GM21786 (cell line): ENCODE results near the gene CSNK1A1L.

Experiments used
- ATAC-seq: cut with Tn5 transposase; IDR thresholded peaks from one replicate; pipeline ENCODE4 v1.9.1; 2021; ENCODE audit not compliant: unreplicated experiment

The CSNK1A1L gene

DNA sequence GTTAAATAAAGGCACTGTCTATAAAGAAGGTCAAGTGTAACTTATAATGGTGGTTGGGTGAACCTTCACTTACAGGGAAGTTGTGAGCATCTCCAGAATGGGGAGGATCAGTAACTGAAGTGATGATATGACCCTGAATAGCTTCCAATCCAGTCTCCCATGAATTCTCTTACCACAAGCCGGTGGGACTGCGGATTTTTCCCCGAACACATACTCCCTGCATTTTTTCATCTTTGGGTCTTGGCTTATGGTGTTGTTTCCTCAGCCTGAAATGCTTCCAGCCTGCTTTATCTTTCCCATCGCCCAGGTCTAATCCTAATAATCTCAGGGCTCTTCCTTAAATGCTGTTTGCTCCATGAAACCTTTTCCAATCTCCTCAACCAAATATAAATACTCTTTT is 2.0 kb upstream of the CSNK1A1L start:
- ATAC-seq = no peak

DNA sequence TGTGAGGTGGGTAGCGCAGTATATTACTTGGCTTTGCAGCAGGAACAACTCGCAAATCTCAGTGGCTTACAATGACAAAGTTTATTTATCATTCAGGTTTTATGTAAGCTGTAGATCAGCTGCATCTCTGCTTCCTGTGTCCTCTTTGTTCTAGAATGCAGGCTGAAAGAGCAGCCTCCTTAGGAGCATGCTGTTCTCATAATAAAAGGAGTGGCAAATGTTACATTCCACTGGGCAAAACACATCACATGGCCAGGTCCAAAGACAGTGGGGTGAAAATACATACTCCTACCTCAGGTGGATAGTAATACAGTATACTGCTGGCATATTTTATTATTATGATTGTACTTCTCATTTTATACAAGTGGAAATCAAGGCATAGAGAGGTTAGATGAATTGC is 1.2 kb upstream of the CSNK1A1L start:
- no peak for ATAC-seq

DNA sequence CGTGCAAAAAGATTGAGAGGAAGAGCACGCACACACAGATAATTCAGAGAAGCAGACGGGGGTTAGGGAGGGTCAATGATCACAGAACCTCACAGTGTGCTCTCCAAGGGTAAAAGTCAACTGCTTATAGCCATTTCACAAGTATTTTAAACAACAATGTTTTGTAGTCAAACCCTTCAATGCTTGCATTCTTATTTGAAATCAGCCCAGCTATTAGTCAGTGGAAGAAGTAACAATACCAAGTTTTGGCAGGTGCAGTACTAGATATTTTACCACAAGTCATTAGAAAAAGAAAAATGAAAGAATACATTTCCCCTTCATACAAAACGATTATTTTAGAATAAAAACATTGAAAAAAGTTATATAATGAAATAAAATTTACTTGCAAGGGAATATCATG is 2.6 kb downstream of the CSNK1A1L start:
- no peak for ATAC-seq

DNA sequence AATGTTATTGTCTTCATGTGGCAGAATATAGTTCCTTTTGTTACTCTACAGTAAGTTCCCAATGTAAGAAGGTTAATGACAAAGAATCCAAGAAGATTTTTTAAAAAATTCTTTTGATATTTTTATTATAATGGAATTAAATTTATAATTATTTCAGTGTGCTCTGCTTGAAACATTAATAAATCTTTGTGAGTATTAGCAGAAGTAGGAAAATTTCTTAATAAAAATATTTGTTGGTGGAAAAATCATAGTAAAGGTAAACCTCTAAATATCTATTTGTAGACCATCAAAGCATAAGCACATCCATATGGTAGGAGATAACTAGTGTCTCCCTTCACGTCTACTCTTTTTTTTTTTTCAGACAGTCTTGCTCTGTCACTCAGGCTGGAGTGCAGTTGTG is 4.3 kb downstream of the CSNK1A1L start:
- ATAC-seq = no peak

DNA sequence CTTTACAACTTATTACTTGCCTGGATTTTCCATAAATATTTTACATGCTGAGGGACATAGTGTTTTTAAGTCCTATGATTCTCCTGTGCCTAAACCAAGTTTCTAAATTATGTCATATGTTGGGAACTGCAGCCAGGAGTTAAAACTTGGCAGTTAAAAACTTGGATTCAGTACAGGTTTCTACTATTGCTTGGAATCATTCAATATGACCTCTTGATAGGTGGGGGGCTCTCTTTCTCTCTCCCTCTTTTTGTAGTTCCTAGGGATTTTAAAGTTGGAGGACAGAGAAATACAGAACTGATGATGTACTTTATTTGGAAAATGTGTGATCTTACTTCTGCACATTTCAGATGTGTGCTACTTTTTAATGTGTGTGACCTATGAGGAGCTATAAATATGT is 4.7 kb downstream of the CSNK1A1L start:
- no peak for ATAC-seq

DNA sequence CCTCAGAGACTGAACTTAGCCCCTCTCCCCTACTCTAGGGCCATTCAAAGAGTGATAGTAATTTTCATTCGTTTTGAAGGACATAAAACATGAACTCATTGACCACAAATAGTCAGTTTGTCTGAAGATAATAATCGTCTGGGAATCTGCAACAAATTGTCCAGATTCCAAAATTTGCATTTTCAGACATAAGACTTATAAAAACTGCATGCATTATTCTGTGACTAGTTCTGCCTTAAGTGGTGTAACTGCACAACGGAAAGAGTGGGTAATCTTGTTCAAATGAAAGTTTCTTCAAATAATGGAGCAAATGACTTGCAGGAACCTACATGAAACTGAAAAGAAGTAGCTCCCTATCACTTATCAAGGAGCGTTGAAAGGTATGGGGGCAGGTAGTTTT is 8.4 kb downstream of the CSNK1A1L start:
- no peak for ATAC-seq

DNA sequence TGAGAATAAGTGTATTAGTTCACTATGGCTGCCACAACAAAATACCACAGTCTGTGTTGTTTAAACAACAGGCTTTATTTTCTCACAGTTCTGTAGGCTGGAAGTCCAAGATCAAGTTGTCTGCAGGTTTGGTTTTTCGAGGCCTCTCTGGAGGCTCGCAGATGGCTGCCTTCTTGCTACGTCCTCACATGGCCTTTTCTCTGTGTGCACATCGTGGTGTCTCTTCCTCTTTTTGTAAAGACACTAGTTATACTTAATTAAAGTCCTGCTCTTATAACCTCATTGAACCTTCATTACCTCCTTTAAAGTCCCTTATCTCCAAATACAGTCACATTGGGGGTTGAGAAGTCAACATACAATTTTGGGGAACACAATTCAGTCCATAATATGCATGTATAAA is 10.6 kb downstream of the CSNK1A1L start:
- ATAC-seq = no peak

DNA sequence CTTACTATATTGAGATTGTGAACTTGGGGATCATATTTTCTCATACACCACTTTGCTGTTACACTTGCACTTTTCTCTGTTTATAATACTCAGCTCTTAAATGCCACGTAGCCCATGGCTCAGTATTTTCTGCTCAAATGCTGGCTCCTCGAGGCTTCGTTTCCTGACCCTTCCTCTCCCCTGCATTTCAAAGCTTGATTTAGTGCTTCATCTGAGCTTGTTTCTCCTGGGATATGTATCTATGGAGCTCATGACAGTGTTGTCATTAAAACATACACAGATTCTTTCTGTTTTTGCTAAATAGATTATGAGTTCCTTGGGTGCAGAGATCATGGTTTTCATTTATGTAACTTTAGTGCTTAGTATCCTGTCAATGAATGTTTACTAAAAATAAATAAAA is 11.4 kb downstream of the CSNK1A1L start:
- no peak for ATAC-seq

DNA sequence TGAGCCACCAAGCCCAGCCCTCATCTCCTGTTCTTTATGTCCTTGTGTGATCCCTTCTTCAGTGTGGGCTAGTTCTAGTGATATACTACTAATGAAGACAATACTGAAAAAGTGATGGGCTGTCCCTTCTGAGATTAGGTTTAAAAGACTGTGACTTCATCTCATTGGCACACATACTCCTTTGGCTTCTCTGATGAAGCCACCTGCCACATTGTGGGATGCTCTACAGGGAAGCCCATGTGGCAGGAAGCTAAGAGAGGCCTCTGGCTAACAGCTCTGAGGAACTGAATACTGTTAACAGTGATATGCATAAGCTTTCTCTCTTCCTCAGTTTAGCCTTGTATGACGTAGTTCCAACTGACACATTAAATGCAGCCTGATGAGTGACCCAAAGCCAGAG is 13.6 kb downstream of the CSNK1A1L start:
- ATAC-seq = no peak

DNA sequence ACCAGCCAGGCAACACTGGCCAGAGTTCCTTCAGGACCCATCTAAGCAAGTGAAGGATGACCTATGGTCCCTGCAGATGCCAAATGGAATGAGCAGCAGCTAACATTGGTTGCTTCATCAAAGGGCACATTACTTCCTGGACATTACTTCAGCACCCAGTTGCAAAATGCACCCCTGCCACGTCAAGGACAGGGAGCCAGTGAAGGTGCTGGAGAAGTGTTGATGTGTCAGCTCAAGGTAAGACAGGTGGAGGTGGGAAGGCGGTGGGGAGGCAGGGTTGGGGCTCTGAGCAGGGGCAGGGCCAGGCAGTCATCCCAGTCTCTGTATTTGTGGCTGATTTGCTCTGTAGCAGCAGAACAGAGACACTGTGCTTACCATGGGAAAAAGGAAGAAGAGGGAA is 14.6 kb downstream of the CSNK1A1L start:
- ATAC-seq = no peak

DNA sequence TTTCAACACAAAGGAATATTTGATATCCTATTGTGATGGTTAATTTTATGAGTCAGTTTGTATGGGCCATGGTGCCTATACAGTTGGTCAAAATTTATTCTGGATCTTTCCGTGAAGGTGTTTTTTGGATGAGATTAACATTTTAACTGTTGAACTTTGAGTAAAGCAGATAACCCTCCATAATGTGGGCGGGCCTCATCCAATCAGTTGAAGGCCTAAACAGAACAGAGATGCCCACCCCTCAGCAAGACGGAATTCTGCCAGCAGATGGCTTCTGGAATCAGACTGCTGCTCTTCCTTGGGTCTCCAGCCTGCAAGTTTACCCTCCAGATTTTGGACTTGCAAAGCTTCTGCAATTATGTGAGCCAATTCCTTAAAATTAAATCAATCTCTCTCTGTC is 16.0 kb downstream of the CSNK1A1L start:
- no peak for ATAC-seq

DNA sequence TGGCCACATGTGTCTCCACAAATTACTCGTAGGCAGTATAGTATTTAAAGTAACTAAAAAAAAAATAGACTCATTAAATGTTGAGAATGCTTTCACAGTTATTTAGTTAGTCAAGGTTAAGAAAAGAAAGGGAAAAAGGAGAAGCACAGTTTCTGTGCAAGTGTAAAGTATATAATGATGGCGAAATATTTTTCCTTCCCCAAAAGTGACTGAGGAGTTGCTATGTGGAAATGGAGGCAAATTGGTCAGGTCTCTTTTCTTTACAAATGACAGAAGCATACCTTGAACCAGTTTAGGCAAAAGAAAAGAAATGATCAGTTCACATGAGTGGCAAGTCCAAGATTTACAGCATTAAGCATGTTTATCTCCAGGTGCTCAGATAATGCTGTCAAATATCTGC is 18.0 kb downstream of the CSNK1A1L start:
- no peak for ATAC-seq

DNA sequence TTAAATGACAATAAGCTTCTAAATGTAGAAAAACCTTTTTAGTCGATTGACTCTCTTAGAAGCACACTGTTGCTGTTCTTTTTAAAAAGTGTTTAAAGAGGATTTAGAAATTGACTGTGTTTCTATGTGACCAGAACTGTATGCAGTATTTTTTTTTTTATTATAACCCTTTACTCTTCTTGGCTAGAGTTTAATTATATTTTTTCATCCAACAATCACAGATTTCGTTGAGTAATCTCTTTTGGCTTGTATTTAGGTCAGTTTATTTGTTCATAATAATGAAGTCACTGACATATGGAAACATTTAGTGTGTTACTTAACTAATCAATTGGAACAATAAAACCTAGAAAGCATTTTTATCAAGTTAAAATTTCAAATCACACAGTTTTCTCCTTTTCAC is 19.9 kb downstream of the CSNK1A1L start:
- no peak for ATAC-seq

DNA sequence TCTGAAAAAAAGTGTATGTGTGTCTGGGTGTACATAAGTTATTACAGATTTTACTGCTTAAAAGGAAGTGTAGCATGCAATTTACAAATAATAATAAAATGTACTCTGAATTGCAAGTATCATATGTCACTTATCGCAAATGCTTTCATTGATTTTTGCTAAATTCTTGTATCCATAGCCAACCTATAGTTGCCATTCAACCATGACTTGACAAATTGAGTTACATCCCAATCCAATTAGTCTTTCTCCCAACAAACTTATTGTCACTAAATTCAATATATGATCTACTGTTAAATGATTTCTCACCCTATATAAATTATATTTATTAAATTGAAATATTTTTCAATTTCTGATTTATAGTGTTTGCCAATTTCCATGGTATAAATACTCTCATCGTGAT is 28.6 kb downstream of the CSNK1A1L start:
- ATAC-seq = no peak

DNA sequence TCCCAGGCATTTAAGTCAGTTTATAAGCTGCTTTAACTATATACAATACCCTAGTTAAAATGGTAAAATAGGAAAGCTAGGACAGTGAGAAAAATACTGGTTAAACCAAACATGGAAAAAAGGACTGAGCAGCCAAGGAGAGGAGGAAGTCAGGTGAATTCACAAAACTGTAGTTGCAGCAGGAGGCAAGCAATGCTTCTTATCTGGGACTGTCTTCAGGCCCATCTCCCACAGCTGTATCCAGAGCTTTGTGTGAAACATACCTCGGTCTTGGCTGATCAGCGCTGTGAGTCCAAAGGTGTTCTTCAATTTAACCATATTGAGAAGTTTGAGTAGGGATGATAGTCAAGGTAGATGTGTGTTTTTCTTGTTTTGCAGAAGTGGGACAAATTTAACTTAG is 30.3 kb downstream of the CSNK1A1L start:
- no peak for ATAC-seq

DNA sequence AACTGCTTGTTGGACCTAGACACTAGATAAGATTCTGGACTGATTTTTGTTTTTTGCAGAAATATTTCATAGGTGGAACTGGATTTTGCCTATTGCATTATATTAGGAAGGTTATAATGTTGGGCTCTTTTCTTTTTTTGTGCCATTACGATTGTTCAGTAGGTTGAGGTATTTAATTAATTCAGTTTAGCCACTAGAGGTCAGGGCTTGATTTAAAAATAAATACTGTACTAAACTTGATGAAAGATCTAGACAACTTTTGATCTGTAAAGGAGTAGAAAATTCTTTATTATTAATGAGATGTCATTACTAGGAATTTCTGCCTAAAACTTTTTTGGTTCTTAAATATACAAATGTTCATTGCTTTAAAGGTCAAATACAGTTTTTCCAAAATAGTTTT is 30.8 kb downstream of the CSNK1A1L start:
- no peak for ATAC-seq

DNA sequence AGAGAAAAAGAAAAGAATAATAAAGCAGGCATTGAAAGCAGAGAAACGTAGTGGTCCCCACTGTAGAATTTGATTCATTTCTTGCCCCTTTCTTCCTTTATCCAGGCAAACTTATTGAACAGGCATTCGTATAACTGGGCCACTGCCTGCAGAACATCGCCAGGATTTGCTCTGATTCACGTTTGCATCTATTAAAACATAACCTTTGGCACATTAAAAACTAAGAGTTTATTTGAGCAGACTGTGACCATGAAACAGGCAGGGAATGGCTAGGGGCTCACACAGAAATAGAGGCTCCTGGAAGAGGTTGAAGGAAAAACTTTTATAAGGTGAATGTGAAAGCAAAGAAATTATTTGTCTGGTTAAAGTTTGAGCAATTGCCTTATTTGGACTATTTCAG is 33.4 kb downstream of the CSNK1A1L start:
- no peak for ATAC-seq

DNA sequence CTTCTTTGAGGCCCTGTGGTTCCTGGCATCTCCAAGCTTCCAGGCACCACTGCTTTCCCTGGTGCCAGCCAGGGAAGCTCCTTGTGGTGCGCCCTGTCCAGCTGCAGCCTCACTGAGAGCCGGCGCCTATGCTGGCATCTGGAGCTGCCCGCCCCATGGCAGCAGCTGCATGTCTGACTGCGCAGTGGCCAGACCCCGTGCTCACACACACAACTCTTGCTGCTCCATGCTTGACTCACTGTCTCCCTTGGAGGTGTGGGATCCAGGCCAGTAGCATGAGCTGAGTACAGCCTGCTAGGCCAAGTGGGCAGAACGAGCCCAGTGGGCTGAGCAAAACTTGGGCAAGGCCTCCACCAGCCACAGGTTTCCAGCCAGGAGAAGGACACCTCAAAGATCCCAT is 34.5 kb downstream of the CSNK1A1L start:
- no peak for ATAC-seq

DNA sequence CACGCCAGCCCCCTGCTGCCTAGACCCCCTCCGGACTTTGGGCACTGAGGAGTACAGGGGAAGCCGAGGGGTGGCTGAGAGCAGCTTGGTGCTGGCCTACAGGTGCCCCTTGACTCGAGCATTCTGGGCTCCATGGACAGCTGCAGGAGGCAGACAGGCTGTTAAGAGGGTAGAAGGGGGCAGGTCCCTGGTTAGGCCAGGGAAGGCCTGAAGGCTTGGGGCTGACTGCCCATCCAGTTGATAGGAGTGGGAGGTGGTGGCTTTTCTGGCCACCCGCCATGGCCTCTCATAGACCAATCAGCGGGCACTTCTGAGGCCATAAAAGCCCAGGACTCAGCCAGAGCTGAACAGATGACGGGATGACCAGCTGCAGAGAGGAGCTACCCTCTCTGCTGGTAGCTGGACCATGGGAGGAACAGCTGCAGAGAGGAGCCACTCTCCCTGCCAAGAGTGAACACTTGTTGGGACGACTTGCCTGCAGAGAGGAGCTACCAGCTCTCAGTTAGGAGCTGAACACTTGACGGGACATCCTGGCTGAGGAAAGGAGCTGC is 35.2 kb downstream of the CSNK1A1L start:
- ATAC-seq = no peak

DNA sequence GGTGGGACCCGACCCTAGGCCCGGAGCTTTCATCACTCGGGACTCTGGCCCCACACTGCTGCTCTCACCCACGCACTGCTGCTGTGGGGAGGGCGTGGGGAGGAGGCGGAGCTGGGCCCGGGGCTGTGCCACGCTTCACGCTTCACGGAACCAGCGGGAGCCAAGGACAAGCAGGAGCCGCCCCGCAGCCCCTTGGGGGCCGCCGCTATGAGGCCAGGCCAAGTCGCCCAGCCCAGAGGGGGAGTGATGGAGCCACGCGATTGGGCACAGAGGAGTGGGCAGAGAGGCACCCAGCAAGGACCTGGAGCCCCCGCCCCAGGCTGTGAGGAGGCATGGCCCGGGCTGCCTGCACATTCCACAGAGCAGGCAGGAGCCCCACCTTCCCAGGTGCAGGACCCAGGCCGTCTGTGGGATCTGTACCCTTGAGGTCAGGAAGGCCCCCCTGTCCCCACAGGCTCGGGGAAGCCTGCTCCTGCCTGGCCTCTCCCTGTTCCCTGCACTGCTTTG is 35.8 kb downstream of the CSNK1A1L start:
- ATAC-seq = no peak

DNA sequence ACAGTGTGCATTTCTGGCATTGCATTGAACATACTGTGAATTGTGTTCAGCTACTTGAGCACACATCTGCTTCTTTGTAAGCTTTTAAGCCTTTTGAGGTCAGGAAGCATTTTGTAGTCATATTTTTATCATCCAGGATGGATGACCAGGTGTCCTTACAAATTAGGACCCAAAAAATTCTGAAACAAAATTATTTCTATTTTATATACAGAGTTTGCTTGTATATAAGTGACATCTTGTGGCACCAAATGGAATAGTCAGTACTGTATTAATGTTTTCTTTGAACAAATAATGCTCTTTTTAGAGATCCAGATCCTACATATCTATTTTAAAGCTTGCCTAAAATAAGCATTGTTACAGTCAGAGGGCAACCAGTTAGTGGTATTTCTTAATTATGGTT is 36.5 kb downstream of the CSNK1A1L start:
- no peak for ATAC-seq

DNA sequence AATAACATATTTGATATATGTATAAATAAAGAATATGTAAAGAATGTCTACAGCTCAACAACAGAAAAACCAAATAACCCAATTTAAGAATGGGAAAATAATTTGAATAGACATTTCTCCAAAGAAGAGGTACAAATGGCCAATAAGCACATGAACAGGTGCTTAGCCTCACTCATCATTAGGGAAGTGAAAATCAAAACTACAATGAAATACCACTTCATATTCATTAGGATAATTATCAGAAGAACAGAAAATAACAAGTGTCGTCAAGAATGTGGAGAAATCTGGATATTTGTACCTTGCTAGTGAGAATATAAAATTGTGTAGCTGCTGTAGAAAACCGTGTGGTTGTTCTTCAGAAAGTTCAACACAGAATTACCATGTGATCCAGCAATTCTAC is 37.6 kb downstream of the CSNK1A1L start:
- peak; percentile 54 for ATAC-seq

DNA sequence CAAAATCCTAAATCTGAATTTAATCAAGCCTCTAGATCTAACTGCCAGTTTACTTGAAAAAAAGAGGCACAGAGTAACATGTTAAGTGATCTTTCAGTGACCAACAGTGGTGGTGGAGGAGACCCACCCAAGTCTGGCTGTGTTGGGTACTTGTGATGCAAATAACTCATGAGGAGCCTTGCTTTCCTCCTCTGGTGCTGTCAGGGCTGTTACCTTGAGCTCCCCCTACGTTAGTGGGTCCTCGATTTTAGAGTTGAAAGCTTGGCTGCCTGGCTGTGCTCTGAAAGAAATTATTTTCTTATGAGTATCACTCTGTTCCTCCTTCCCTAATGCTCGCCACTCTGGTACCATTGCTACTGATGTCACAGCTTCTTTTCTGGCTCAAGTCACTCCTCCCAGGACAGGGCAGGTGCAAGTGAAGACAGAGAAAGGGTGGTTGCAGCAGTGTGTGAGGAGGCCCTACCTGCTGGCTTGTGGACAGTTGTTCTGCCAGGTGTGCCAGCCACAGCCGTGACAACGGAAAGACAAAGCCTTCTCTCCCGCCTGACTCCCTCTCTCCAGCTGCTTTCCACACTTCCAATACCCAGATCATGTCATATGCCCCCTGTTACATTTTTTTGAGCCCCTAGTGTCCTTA is 39.5 kb downstream of the CSNK1A1L start:
- no peak for ATAC-seq
